GM12864 (cell line): ENCODE results near the gene DENND5B.

Source experiments
- DNase-seq: peaks from one replicate; pipeline ENCODE4 v3.0.0-alpha.2; 2011; ENCODE audit warnings: low read depth
- H3K4me3 ChIP-seq: 2 replicates; pipeline ENCODE4 v1.5.1; 2011; ENCODE audit warnings: mild to moderate bottlenecking, low read depth, low read length, control low read depth
- CTCF ChIP-seq: IDR thresholded peaks from 2 replicates; pipeline ENCODE4 v1.5.1; 2011; ENCODE audit warnings: low read depth, mild to moderate bottlenecking, moderate library complexity, low read length, control low read depth, inconsistent platforms; ENCODE audit errors: missing control alignments

The DENND5B gene

GRCh38 chr12:31456562-31456961, 134.4 kb downstream of the DENND5B start:
- DNase-seq = no peak
- no peak overlapping the region for H3K4me3 ChIP-seq

GRCh38 chr12:31444736-31445135, 146.2 kb downstream of the DENND5B start:
- DNase-seq = no peak
- TF ChIP-seq CTCF = no peak
- no peak overlapping the region for H3K4me3 ChIP-seq

More at GRCh38 chr12:31456562-31456961, 134.4 kb downstream of the DENND5B start:
- TF ChIP-seq CTCF = no peak

- TF ChIP-seq CTCF = no peak
- DNase-seq = peak; percentile 7
- H3K4me3 ChIP-seq = no peak overlapping the region
These were observed 150.3 kb downstream of the DENND5B start for GRCh38 chr12:31440586-31440985.

GRCh38 chr12:31440134-31440533, 150.8 kb downstream of the DENND5B start:
- H3K4me3 ChIP-seq = no peak overlapping the region
- TF ChIP-seq CTCF = no peak
- DNase-seq = no peak

- no peak for DNase-seq
- TF ChIP-seq CTCF = no peak
- H3K4me3 ChIP-seq = no peak overlapping the region
These were observed 159.2 kb downstream of the DENND5B start for GRCh38 chr12:31431721-31432240.

GRCh38 chr12:31423405-31423804, 167.5 kb downstream of the DENND5B start:
- H3K4me3 ChIP-seq = no peak overlapping the region
- no peak for DNase-seq
- no peak for TF ChIP-seq CTCF

- TF ChIP-seq CTCF = no peak
- no peak for DNase-seq
- H3K4me3 ChIP-seq = no peak overlapping the region
These were observed 178.6 kb downstream of the DENND5B start for GRCh38 chr12:31412292-31412801.
